ENCODE results near the gene ADGRA1.

ADGRA1 gene

GRCh38 chr10:133090654-133091053 is 2.9 kb downstream of the ADGRA1 start:
- DNase-seq (ENCODE audit: insufficient read length, low spot score) (no peak), FAIRE-seq (no peak)
- TF ChIP-seq PAX5 (IDR thresholded peaks at IDR 0.05; ENCODE audit: insufficient read depth, low read length, severe bottlenecking) = no peak
- no peak for TF ChIP-seq POLR2AphosphoS5 (IDR thresholded peaks at IDR 0.05; ENCODE audit: low read depth, low read length)
- no peak for TF ChIP-seq POU2F2 (IDR thresholded peaks at IDR 0.05; ENCODE audit: low read depth, low read length)
- TF ChIP-seq POLR2A (IDR thresholded peaks at IDR 0.05; ENCODE audit: low read depth, low read length) = no peak
- TF ChIP-seq TAF1 (IDR thresholded peaks at IDR 0.05; ENCODE audit: low read depth, low read length) = no peak
- TF ChIP-seq SPI1 (IDR thresholded peaks at IDR 0.05; ENCODE audit: low read depth, low read length) = no peak

GRCh38 chr10:133091316-133091715 is 3.6 kb downstream of the ADGRA1 start:
- FAIRE-seq (no peak), DNase-seq (ENCODE audit: insufficient read length, low spot score) (no peak)
- TF ChIP-seq POLR2A (IDR thresholded peaks at IDR 0.05; ENCODE audit: low read depth, low read length) = no peak
- TF ChIP-seq POLR2AphosphoS5 (IDR thresholded peaks at IDR 0.05; ENCODE audit: low read depth, low read length) = no peak
- TF ChIP-seq SPI1 (IDR thresholded peaks at IDR 0.05; ENCODE audit: low read depth, low read length) = no peak
- TF ChIP-seq PAX5 (IDR thresholded peaks at IDR 0.05; ENCODE audit: insufficient read depth, low read length, severe bottlenecking) = no peak
- TF ChIP-seq POU2F2 (IDR thresholded peaks at IDR 0.05; ENCODE audit: low read depth, low read length) = no peak
- no peak for TF ChIP-seq TAF1 (IDR thresholded peaks at IDR 0.05; ENCODE audit: low read depth, low read length)

- no peak for FAIRE-seq
- DNase-seq (ENCODE audit: insufficient read length, low spot score) = no peak
- TF ChIP-seq POLR2AphosphoS5 (IDR thresholded peaks at IDR 0.05; ENCODE audit: low read depth, low read length) (no peak), POU2F2 (IDR thresholded peaks at IDR 0.05; ENCODE audit: low read depth, low read length) (no peak)
Measured at GRCh38 chr10:133093291-133093690, 5.6 kb downstream of the ADGRA1 start.

- DNase-seq (ENCODE audit: insufficient read length, low spot score) (no peak), FAIRE-seq (no peak)
- TF ChIP-seq POLR2A (IDR thresholded peaks at IDR 0.05; ENCODE audit: low read depth, low read length) (no peak), TAF1 (IDR thresholded peaks at IDR 0.05; ENCODE audit: low read depth, low read length) (no peak), SPI1 (IDR thresholded peaks at IDR 0.05; ENCODE audit: low read depth, low read length) (no peak), POU2F2 (IDR thresholded peaks at IDR 0.05; ENCODE audit: low read depth, low read length) (no peak), PAX5 (IDR thresholded peaks at IDR 0.05; ENCODE audit: insufficient read depth, low read length, severe bottlenecking) (no peak), POLR2AphosphoS5 (IDR thresholded peaks at IDR 0.05; ENCODE audit: low read depth, low read length) (no peak)
Measured at GRCh38 chr10:133094286-133094685, 6.6 kb downstream of the ADGRA1 start.

- DNase-seq (ENCODE audit: insufficient read length, low spot score) = no peak
- FAIRE-seq = no peak
- TF ChIP-seq POLR2AphosphoS5 (IDR thresholded peaks at IDR 0.05; ENCODE audit: low read depth, low read length) (no peak), SPI1 (IDR thresholded peaks at IDR 0.05; ENCODE audit: low read depth, low read length) (no peak), TAF1 (IDR thresholded peaks at IDR 0.05; ENCODE audit: low read depth, low read length) (no peak), POU2F2 (IDR thresholded peaks at IDR 0.05; ENCODE audit: low read depth, low read length) (no peak)
Measured at GRCh38 chr10:133094866-133095265, 7.1 kb downstream of the ADGRA1 start.

GRCh38 chr10:133095586-133095985 is 7.9 kb downstream of the ADGRA1 start:
- FAIRE-seq (no peak), DNase-seq (ENCODE audit: insufficient read length, low spot score) (no peak)
- TF ChIP-seq POU2F2 (IDR thresholded peaks at IDR 0.05; ENCODE audit: low read depth, low read length) (no peak), POLR2A (IDR thresholded peaks at IDR 0.05; ENCODE audit: low read depth, low read length) (no peak), SPI1 (IDR thresholded peaks at IDR 0.05; ENCODE audit: low read depth, low read length) (no peak), POLR2AphosphoS5 (IDR thresholded peaks at IDR 0.05; ENCODE audit: low read depth, low read length) (no peak), TAF1 (IDR thresholded peaks at IDR 0.05; ENCODE audit: low read depth, low read length) (no peak), PAX5 (IDR thresholded peaks at IDR 0.05; ENCODE audit: insufficient read depth, low read length, severe bottlenecking) (no peak)

- no peak for TF ChIP-seq POLR2AphosphoS5 (IDR thresholded peaks at IDR 0.05; ENCODE audit: low read depth, low read length)
- no peak for TF ChIP-seq POU2F2 (IDR thresholded peaks at IDR 0.05; ENCODE audit: low read depth, low read length)
- TF ChIP-seq POLR2A (IDR thresholded peaks at IDR 0.05; ENCODE audit: low read depth, low read length) = no peak
- no peak for TF ChIP-seq SPI1 (IDR thresholded peaks at IDR 0.05; ENCODE audit: low read depth, low read length)
- TF ChIP-seq TAF1 (IDR thresholded peaks at IDR 0.05; ENCODE audit: low read depth, low read length) = no peak
- no peak for TF ChIP-seq PAX5 (IDR thresholded peaks at IDR 0.05; ENCODE audit: insufficient read depth, low read length, severe bottlenecking)
- DNase-seq (ENCODE audit: insufficient read length, low spot score) = no peak
- no peak for FAIRE-seq
Measured at GRCh38 chr10:133096616-133097269, 9.0 kb downstream of the ADGRA1 start.

- DNase-seq (ENCODE audit: insufficient read length, low spot score) (no peak), FAIRE-seq (no peak)
- TF ChIP-seq POLR2A (IDR thresholded peaks at IDR 0.05; ENCODE audit: low read depth, low read length) (no peak), POU2F2 (IDR thresholded peaks at IDR 0.05; ENCODE audit: low read depth, low read length) (no peak), SPI1 (IDR thresholded peaks at IDR 0.05; ENCODE audit: low read depth, low read length) (no peak), PAX5 (IDR thresholded peaks at IDR 0.05; ENCODE audit: insufficient read depth, low read length, severe bottlenecking) (no peak), POLR2AphosphoS5 (IDR thresholded peaks at IDR 0.05; ENCODE audit: low read depth, low read length) (no peak), TAF1 (IDR thresholded peaks at IDR 0.05; ENCODE audit: low read depth, low read length) (no peak)
Measured at GRCh38 chr10:133097418-133097817, 9.7 kb downstream of the ADGRA1 start.

GRCh38 chr10:133097961-133098360 is 10.2 kb downstream of the ADGRA1 start:
- TF ChIP-seq PAX5 (IDR thresholded peaks at IDR 0.05; ENCODE audit: insufficient read depth, low read length, severe bottlenecking) (no peak), POU2F2 (IDR thresholded peaks at IDR 0.05; ENCODE audit: low read depth, low read length) (no peak), TAF1 (IDR thresholded peaks at IDR 0.05; ENCODE audit: low read depth, low read length) (no peak), POLR2AphosphoS5 (IDR thresholded peaks at IDR 0.05; ENCODE audit: low read depth, low read length) (no peak), POLR2A (IDR thresholded peaks at IDR 0.05; ENCODE audit: low read depth, low read length) (no peak)
- FAIRE-seq (no peak), DNase-seq (ENCODE audit: insufficient read length, low spot score) (no peak)

- DNase-seq (ENCODE audit: insufficient read length, low spot score) (no peak), FAIRE-seq (no peak)
- TF ChIP-seq PAX5 (IDR thresholded peaks at IDR 0.05; ENCODE audit: insufficient read depth, low read length, severe bottlenecking) (no peak), POLR2AphosphoS5 (IDR thresholded peaks at IDR 0.05; ENCODE audit: low read depth, low read length) (no peak), TAF1 (IDR thresholded peaks at IDR 0.05; ENCODE audit: low read depth, low read length) (no peak), POLR2A (IDR thresholded peaks at IDR 0.05; ENCODE audit: low read depth, low read length) (no peak), SPI1 (IDR thresholded peaks at IDR 0.05; ENCODE audit: low read depth, low read length) (no peak), POU2F2 (IDR thresholded peaks at IDR 0.05; ENCODE audit: low read depth, low read length) (no peak)
Measured at GRCh38 chr10:133098426-133099124, 10.9 kb downstream of the ADGRA1 start.
